C4-2B (cell line): Measurements from ENCODE around the gene DPRX.

ENCODE experiments used
- ZFX ChIP-seq: fragments of 450-650 bp; IDR thresholded peaks from 2 replicates; pipeline ENCODE4 v1.6.1; 2017
- TF ChIP-seq, protein P1 (sequence below): fragments of 450-650 bp; conservative IDR thresholded peaks from 2 replicates; pipeline ENCODE4 v1.5.1; 2017; ENCODE audit warnings: mild to moderate bottlenecking

DNA sequence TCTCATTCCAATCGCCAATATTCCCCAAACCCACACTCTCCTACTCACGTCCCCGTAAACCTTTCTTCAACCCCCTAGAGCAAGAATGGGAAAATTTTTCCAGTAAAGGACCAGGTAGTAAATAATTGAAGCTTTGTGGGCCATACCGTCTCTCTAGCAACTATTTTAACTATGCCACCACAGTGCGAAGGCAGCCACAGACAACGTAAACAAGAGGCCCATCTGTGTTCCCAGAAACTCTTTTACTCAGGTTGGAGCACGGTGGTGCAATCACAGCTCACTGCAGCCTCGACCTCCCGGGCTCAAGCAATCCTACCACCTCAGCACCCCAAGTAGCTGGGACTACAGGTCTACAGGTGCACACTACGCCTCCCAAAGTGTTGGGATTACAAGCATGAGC is 3.0 kb downstream of the DPRX start:
- TF ChIP-seq, protein P1, sequence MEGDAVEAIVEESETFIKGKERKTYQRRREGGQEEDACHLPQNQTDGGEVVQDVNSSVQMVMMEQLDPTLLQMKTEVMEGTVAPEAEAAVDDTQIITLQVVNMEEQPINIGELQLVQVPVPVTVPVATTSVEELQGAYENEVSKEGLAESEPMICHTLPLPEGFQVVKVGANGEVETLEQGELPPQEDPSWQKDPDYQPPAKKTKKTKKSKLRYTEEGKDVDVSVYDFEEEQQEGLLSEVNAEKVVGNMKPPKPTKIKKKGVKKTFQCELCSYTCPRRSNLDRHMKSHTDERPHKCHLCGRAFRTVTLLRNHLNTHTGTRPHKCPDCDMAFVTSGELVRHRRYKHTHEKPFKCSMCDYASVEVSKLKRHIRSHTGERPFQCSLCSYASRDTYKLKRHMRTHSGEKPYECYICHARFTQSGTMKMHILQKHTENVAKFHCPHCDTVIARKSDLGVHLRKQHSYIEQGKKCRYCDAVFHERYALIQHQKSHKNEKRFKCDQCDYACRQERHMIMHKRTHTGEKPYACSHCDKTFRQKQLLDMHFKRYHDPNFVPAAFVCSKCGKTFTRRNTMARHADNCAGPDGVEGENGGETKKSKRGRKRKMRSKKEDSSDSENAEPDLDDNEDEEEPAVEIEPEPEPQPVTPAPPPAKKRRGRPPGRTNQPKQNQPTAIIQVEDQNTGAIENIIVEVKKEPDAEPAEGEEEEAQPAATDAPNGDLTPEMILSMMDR = no peak
- no peak for TF ChIP-seq ZFX
